H9 (cell line): ENCODE results near the gene KCNG2. TPM values are rescaled to one million over a fixed set of nuclear protein-coding genes. Genes with fewer than 3 reads are reported as not detected.
A peak's percentile ranks its signal among the peaks of the same experiment; 100 is the strongest.

Experiments
- DNase-seq: peaks from one replicate; pipeline ENCODE4 v3.0.0-alpha.2; 2017
- H2AFZ ChIP-seq: one replicate; pipeline ENCODE4 v1.6.1; 2013; ENCODE audit warnings: mild to moderate bottlenecking, low read length, control low read depth, moderate library complexity
- H2AK5ac ChIP-seq: 2 replicates; pipeline ENCODE4 v1.6.1; 2013; ENCODE audit warnings: low read length, control low read depth, mixed read lengths; ENCODE audit not compliant: insufficient read length
- H2BK120ac ChIP-seq: one replicate; pipeline ENCODE4 v1.6.1; 2013; ENCODE audit warnings: low read depth, mild to moderate bottlenecking, low read length, control low read depth, inconsistent platforms; ENCODE audit not compliant: poor library complexity, severe bottlenecking
- H2BK12ac ChIP-seq: 2 replicates; pipeline ENCODE4 v1.6.1; 2013; ENCODE audit warnings: low read length, control low read depth, mixed read lengths, low read depth; ENCODE audit not compliant: insufficient read length
- H2BK15ac ChIP-seq: 2 replicates; pipeline ENCODE4 v1.6.1; 2013; ENCODE audit warnings: low read depth, low read length, control low read depth
- H2BK20ac ChIP-seq: one replicate; pipeline ENCODE4 v1.6.1; 2013; ENCODE audit warnings: low read depth, mild to moderate bottlenecking, low read length, control low read depth, inconsistent platforms; ENCODE audit not compliant: poor library complexity, severe bottlenecking
- H2BK5ac ChIP-seq: 2 replicates; pipeline ENCODE4 v1.6.1; 2013; ENCODE audit warnings: low read length, control low read depth, mixed read lengths; ENCODE audit not compliant: insufficient read length
- H3K14ac ChIP-seq: 2 replicates; pipeline ENCODE4 v1.6.1; 2013; ENCODE audit warnings: low read length, control low read depth; ENCODE audit not compliant: insufficient read depth
- H3K18ac ChIP-seq: 2 replicates; pipeline ENCODE4 v1.6.1; 2013; ENCODE audit warnings: low read depth, mild to moderate bottlenecking, mixed read lengths, low read length, control low read depth; ENCODE audit not compliant: insufficient read length
- H3K23ac ChIP-seq: 2 replicates; pipeline ENCODE4 v1.6.1; 2013; ENCODE audit warnings: low read length, control low read depth, mixed read lengths, low read depth; ENCODE audit not compliant: insufficient read length
- H3K23me2 ChIP-seq: 2 replicates; pipeline ENCODE4 v1.6.1; 2013; ENCODE audit warnings: low read depth, mild to moderate bottlenecking, mixed read lengths, low read length, control low read depth; ENCODE audit not compliant: insufficient read length, poor library complexity, severe bottlenecking
- H3K27ac ChIP-seq: 2 replicates; pipeline ENCODE4 v1.5.1; 2013; ENCODE audit warnings: low read length, control low read depth, mixed read lengths, low read depth; ENCODE audit not compliant: insufficient read length
- H3K27me3 ChIP-seq: 2 replicates; pipeline ENCODE4 v1.6.1; 2013; ENCODE audit warnings: low read length, control low read depth, inconsistent platforms; ENCODE audit not compliant: insufficient read depth
- H3K4ac ChIP-seq: 2 replicates; pipeline ENCODE4 v1.6.1; 2013; ENCODE audit warnings: low read depth, mild to moderate bottlenecking, control low read depth, inconsistent platforms, low read length, moderate library complexity
- H3K4me1 ChIP-seq: 2 replicates; pipeline ENCODE4 v1.6.1; 2013; ENCODE audit warnings: low read length, control low read depth, inconsistent platforms; ENCODE audit not compliant: insufficient read depth
- H3K4me2 ChIP-seq: 2 replicates; pipeline ENCODE4 v1.6.1; 2013; ENCODE audit warnings: low read length, control low read depth, mixed read lengths; ENCODE audit not compliant: insufficient read length, insufficient read depth
- H3K56ac ChIP-seq: 2 replicates; pipeline ENCODE4 v1.6.1; 2013; ENCODE audit warnings: low read depth, mild to moderate bottlenecking, mixed read lengths, low read length, control low read depth; ENCODE audit not compliant: insufficient read length
- H3K79me1 ChIP-seq: 2 replicates; pipeline ENCODE4 v1.6.1; 2013; ENCODE audit warnings: low read depth, mild to moderate bottlenecking, moderate library complexity, low read length, control low read depth, inconsistent platforms; ENCODE audit not compliant: insufficient read depth, poor library complexity, severe bottlenecking
- H3K79me2 ChIP-seq: 2 replicates; pipeline ENCODE4 v1.6.1; 2013; ENCODE audit warnings: low read length, control low read depth, inconsistent platforms; ENCODE audit not compliant: insufficient read depth
- H3K9ac ChIP-seq: 2 replicates; pipeline ENCODE4 v1.6.1; 2013; ENCODE audit warnings: low read length, control low read depth, mixed read lengths; ENCODE audit not compliant: insufficient read length; ENCODE audit errors: extremely low read depth
- H3K9me3 ChIP-seq: one replicate; pipeline ENCODE4 v1.6.1; 2013; ENCODE audit warnings: low read depth, low read length, inconsistent platforms; ENCODE audit not compliant: control insufficient read depth
- H3T11ph ChIP-seq: one replicate; pipeline ENCODE4 v1.6.1; 2013; ENCODE audit warnings: mild to moderate bottlenecking, low read length, control low read depth, inconsistent platforms
- H4K20me1 ChIP-seq: one replicate; pipeline ENCODE4 v1.6.1; 2013; ENCODE audit not compliant: control insufficient read depth, insufficient read length, insufficient read depth
- H4K5ac ChIP-seq: 2 replicates; pipeline ENCODE4 v1.6.1; 2013; ENCODE audit warnings: low read depth, mild to moderate bottlenecking, mixed read lengths, low read length, control low read depth; ENCODE audit not compliant: insufficient read length
- H4K8ac ChIP-seq: replicated peaks from 2 replicates; pipeline ENCODE4 v1.6.1; 2013; ENCODE audit warnings: low read length, control low read depth, mixed read lengths, low read depth; ENCODE audit not compliant: insufficient read length
- H4K91ac ChIP-seq: 2 replicates; pipeline ENCODE4 v1.6.1; 2013; ENCODE audit warnings: low read depth, mild to moderate bottlenecking, moderate library complexity, mixed read lengths, low read length, control low read depth; ENCODE audit not compliant: insufficient read length
- H3K27ac Mint-ChIP-seq, 3 experiments: 2 replicates in 2 of 3; 3 replicates in 1 of 3; pipeline ENCODE4 v1.8.0; 2020 to 2021; ENCODE audit warnings: mixed read lengths in 3 of 3, mild to moderate bottlenecking in 1 of 3, moderate library complexity in 1 of 3
- H3K27me3 Mint-ChIP-seq: 2 replicates; pipeline ENCODE4 v1.8.0; 2021; ENCODE audit warnings: low read depth, mild to moderate bottlenecking, moderate library complexity, mixed read lengths
- H3K36me3 Mint-ChIP-seq, 3 experiments: 2 replicates in 2 of 3; 3 replicates in 1 of 3; pipeline ENCODE4 v1.8.0; 2020 to 2021; ENCODE audit warnings: low read depth in 3 of 3, mixed read lengths in 3 of 3; ENCODE audit not compliant: insufficient read depth in 1 of 3
- H3K4me1 Mint-ChIP-seq, 2 experiments: 2 replicates each; pipeline ENCODE4 v1.8.0; 2020; ENCODE audit warnings: mixed read lengths in 2 of 2
- H3K4me3 Mint-ChIP-seq, 2 experiments: 2 replicates in 1 of 2; 3 replicates in 1 of 2; pipeline ENCODE4 v1.8.0; 2020 to 2021; ENCODE audit warnings: mild to moderate bottlenecking in 2 of 2, mixed read lengths in 2 of 2, moderate library complexity in 1 of 2
- H3K9me3 Mint-ChIP-seq, 2 experiments: 2 replicates in 1 of 2; 3 replicates in 1 of 2; pipeline ENCODE4 v1.8.0; 2020; ENCODE audit warnings: mild to moderate bottlenecking in 2 of 2, mixed read lengths in 2 of 2, moderate library complexity in 1 of 2
- CTCF ChIP-seq: fragments of 200-600 bp; sonication (generic); conservative IDR thresholded peaks from 3 replicates; pipeline ENCODE4 v1.8.0; 2021; ENCODE audit warnings: antibody characterized with exemption, mild to moderate bottlenecking
- WGBS: extraction: QIAGEN DNeasy Blood & Tissue Kit; methylation state at CpG from one replicate; pipeline ENCODE4 v1.1.7; 2013; ENCODE audit warnings: missing lambda C conversion rate, low lambda C conversion rate, mixed read lengths; ENCODE audit not compliant: insufficient read length; ENCODE audit errors: extremely low coverage; 5-methylcytosine and 5-hydroxymethylcytosine counted together
- total RNA-seq: library from RNA; stranded (reverse); gene quantifications from 2 replicates; pipeline ENCODE4 v1.2.1, GENCODE V29; 2021

KCNG2 gene
- total RNA-seq, 1 experiment from 2014 or later = 0.15 TPM

GRCh38 chr18:79903071-79903635, 105.4 kb downstream of the KCNG2 start:
- H3K27ac ChIP-seq = no peak overlapping the region
- H3K4ac ChIP-seq = no peak overlapping the region
- no peak overlapping the region for H3K4me2 ChIP-seq
- no peak overlapping the region for H2BK120ac ChIP-seq
- peaks cover 8% of the 10 kb centered on the region for H3K9me3 ChIP-seq
- H3K27ac Mint-ChIP-seq = peak overlapping the region in 1 of 3 experiments; percentile 22; a peak in 1 of 7 replicates
- no CpG with 5 or more reads among the region's 28 CpGs for WGBS
- H4K5ac ChIP-seq = no peak overlapping the region
- H3K56ac ChIP-seq = no peak overlapping the region
- no peaks in the 10 kb centered on the region for H3K79me1 ChIP-seq
- H3K27me3 ChIP-seq = no peaks in the 10 kb centered on the region
- no peak overlapping the region for H3K23ac ChIP-seq
- H3K23me2 ChIP-seq = no peaks in the 10 kb centered on the region
- peaks cover 20 to 36% of the 10 kb centered on the region in 2 experiments for H3K9me3 Mint-ChIP-seq
- no peak overlapping the region for H3K9ac ChIP-seq
- no peak overlapping the region for H3K18ac ChIP-seq
- no peak overlapping the region for H2BK5ac ChIP-seq
- H2BK20ac ChIP-seq = no peak overlapping the region
- H3T11ph ChIP-seq = no peak overlapping the region
- H3K4me3 Mint-ChIP-seq = no peak overlapping the region
- H3K4me1 ChIP-seq = no peaks in the 10 kb centered on the region
- no peak overlapping the region for H4K91ac ChIP-seq
- H4K8ac ChIP-seq = no peak overlapping the region
- H3K14ac ChIP-seq = no peak overlapping the region; the same call in 1 of the 2 replicates
- no peak for TF ChIP-seq CTCF
- no peaks in the 10 kb centered on the region for H3K4me1 Mint-ChIP-seq
- H3K36me3 Mint-ChIP-seq = peaks cover 16 to 35% (median 22%) of the 10 kb centered on the region in 3 experiments
- no peaks in the 10 kb centered on the region for H4K20me1 ChIP-seq
- H3K79me2 ChIP-seq = no peaks in the 10 kb centered on the region
- H2AFZ ChIP-seq = no peak overlapping the region
- H2BK12ac ChIP-seq = no peak overlapping the region
- H2AK5ac ChIP-seq = no peak overlapping the region
- DNase-seq = peak; percentile 21
- no peak overlapping the region for H2BK15ac ChIP-seq
- H3K27me3 Mint-ChIP-seq = peaks cover 7% of the 10 kb centered on the region
